Stimulated activated naive CD4-positive, alpha-beta T cell treated with Interleukin-2 at 50 U/mL for 16 hours (primary cell): ENCODE measurements around the gene ZGPAT.
"Not testable (repeated sequence)": the region's sequence is repeated elsewhere in the genome, so short reads cannot be mapped to it uniquely, and the experiment has no call there.

Source experiments
- DNase-seq: peaks from one replicate; lab custom pipeline; 2025; lab: John Stamatoyannopoulos, UW

ZGPAT gene

DNA sequence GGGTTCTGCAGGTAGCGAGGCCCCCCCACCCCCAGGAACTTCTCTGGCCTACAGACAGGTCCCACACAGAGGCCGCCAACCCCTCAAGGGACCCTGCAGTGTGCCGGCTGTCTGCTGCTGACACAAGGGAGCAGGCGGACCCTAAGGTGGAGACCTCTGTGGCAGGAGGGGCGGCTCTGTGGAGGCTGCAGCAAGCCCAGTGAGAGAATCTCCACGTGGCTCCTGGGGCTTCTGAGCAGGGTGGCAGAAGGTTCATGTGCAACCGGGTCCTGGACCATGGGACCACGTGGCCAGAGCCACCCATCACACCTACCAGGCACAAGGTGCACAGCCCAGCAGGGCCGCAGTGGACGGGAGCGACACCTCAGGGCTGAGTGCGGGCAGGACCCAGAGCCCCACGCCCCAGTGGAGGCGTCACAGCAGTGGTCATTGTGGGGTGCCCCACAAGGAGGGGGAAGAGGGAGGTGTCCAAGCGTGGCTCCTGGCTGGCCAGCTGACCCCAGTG lies 4.3 kb upstream of the ZGPAT start:
- no peak for DNase-seq

DNA sequence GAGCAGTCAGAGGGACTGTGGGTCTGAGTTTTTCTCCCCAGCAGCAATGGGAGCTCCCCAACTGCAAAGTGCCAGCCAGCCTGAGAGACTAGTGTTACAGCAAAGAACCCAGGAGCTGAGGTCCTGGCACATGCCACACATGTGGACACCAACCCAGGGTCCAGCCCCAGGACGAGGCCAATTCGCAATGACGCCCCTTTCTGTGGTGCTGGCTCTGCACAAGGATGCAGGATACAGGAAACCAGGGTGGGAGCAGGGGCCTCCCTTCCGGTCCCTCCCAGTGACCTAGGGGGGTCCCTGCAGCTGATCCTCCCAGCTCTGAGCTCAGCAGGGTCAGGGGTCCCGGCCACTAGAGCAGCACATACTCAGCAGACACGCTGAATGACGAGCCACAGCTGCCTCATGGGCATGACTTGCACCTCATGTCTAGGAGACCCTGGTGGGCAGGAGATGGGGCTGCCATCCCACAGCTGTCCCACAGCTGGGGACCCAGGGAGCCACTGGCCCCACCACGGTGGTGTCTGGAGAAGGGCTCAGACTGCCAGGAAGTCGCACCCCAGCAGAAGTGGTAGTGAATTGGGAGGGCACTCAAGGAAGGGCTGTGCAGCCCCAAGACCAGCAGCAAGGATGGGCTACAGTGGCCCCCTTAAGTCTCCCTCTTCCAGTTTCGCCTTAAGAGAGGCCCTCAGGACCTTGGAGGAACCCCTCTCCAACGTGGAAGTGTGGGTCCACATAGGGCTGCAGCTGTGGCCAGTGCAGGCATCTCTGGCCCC lies 3.7 kb upstream of the ZGPAT start:
- DNase-seq = no peak

DNA sequence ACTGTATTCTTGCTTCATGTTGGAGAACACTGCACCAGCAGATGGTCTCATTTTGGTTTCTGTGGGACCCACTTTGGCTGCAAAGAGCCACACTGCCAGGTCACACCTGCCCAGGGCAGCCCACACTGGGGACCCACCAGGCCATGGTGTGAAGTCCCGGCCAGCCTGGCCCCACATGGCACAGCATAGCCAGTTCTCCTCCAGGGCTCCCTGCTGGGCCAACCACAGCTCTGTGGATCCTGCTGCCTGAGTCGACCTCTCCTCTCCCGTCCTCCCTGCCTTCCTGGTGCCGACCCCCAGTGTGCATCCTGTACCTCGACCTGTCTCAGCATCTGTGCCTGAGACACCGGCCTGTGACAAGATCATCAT lies 3.1 kb upstream of the ZGPAT start:
- DNase-seq = no peak

DNA sequence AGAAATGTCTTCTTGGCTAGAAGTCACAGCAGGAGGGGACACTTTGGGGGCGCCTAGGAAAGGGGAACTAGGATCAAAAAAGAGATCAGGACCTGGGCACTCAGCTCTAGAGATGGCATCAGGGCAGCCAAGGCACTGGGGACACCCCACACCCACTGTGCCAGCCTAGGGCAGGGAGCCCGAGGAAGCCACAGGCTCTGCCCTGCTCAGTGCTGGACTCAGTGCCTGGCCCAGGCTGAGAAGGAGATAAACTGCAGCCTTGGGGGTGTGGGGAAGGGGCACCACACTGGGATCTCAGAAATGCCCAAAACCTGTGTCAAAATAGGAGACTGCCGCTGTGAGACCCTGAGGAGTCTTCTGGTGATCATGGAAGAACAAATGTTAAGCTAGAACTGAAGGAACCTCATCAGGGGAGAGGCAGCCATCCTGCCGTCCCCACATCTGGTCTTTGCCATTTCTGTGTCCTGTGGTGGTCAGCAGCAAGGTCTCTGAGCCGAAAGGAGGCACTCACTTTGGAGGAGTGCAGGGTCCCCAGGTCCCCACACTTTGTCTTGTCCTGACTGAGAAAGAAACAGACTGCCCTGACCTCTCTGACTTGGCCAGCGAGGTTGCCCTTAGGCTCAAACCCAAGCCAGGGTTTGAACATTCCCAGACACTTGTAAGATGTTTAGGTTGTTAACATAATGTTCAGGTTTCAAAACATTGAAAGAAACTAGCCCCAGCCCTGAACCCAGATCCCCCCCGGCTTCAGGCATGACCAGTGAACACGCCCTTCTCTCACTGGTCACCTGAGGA lies 2.4 kb upstream of the ZGPAT start:
- DNase-seq = no peak

DNA sequence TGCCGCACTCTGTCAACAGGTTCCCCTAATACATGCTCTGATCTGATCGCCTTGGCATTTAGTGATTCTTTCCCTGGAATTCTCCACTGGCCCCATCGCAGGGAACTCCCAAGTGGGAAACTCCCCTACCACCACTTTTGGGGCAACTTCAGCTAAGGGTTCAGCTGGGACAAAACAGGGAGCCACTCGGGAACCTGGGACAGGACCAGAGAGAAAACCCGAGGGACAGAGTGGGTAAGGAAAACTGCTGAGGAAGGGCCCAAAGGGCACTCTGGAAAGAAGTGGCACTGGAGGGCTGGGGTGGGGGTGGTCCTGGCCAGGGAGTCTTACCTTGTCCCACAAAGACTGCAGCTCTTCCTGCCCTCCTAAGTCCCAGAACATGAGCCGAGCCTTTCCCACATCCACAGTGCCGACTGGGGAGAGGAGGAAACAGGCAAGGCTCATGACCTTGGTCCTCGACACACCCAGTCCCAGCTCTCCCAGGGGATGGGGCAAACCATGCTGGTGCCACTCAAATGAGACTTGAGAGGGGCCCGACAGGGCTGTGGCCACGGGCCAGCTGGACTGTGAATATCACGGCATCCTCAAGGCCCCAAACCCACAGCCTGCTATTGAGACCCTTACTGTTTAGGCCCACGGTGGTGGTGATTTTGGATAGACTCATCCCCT lies 1.7 kb upstream of the ZGPAT start:
- no peak for DNase-seq

DNA sequence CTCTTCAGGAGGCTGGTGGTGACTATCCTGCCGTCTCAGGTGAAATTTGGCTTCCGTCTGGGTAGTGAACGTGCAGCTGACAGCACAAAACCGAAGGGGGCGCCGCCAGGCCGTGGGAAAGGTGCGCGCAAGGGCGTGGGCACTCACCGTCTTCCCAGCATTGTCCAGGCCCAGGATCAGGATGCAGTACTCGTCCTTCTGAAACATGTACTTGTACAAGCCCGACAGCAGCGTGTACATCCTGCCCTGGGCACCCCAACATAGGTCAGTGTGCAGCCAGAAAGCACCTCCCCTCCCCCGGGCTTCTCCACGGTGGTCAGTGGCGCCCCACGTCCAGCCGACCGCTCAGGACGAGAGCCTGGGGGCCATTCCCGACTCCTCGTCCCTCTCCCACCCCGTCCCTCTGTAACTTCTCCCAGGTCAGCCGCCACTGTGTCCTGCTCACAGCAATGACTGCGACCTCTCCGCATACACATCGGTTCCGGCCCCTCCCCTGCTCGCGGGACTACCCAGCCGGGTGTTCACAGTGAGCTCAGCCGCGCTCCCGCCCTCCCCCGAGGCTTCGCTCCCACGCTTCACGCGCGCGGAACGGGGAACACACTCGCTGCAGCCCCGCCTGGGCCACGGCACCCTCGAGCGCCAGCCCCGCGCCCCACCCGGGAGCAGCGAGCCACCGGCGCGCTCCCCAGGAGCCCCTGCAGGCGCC lies 834 bp upstream of the ZGPAT start:
- peak; percentile 63 for DNase-seq

DNA sequence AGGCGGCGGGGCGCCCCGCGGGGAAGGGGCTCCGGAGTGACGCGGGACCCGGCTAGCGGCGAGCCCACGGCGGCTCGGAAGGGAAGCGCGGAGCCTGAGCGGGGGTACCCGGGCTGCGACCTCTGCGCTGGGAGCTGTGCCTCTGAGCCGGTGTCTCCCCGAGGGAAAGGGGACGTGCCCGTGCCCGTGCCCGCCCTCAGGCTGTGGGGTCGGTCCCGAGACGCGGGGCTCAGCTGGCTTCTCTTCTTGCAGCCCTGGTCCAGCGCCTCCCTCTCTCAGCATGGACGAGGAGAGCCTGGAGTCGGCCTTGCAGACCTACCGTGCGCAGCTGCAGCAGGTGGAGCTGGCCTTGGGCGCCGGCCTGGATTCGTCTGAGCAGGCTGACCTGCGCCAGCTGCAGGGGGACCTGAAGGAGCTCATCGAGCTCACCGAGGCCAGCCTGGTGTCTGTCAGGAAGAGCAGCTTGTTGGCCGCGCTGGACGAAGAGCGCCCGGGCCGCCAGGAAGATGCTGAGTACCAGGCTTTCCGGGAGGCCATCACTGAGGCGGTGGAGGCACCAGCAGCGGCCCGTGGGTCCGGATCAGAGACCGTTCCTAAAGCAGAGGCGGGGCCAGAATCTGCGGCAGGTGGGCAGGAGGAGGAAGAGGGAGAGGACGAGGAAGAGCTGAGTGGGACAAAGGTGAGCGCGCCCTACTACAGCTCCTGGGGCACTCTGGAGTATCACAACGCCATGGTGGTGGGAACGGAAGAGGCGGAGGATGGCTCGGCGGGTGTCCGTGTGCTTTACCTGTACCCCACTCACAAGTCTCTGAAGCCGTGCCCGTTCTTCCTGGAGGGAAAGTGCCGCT lies 686 bp downstream of the ZGPAT start:
- DNase-seq = no peak

DNA sequence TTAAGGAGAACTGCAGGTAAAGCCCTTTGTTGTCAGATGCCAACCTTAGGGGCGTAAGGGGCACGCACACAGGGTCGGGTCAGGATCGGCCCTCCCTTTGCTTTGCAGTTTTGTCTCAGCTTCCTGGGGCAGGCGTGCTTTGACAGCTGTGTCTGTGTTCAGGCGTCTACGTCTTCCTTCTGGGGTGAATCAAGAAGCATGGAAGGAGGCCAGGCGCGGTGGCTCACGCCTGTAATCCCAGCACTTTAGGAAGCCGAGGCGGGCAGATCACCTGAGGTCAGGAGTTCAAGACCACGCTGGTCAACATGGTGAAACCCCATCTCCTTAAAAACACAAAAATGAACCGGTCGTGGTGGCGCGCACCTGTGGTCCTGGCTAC lies 1.3 kb downstream of the ZGPAT start:
- no peak for DNase-seq

DNA sequence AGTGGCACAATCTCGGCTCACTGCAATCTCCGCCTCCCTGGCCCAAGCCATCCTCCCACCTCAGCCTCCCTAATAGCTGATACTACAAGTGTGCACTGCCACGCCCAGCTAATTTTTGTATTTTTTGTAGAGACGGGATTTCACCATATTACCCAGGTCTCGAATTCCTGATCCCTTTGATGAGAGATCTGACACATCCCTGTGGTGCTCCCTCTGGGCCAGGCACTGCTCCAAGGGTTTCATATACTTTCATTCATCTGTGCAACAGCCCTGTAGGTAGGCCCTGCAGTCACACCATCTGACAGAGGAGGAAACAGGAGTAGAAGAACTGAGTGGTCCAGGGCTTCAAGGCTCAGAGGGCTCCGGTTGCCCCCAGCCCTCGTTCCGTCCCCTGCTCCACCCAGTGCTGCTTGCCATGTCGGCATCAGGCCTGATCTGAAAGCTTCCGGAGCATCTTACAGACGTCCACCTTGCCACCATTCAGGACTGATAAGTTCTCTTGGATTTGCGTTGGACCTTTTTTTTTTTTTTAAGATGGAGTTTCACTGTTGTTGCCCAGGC lies 3.3 kb downstream of the ZGPAT start:
- DNase-seq = no peak

DNA sequence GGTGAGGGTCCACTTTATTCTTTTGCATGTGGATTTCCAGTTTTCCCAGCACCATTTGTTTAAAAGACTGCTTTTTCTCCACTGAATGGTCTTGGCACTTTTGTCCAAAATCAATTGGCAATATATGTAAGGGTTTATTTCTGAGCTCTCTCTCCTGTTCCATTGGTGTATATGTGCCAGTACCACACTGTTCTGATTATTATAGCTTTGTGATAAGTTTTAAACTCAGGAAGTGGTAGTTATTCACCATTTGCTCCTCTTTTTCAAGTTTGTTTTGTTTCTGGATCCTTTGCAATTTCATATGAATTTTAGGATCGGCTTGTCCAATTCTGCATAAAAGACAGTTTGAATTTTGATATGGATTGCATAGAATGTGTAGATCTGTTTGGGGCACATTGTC lies 4.4 kb downstream of the ZGPAT start:
- no peak for DNase-seq

DNA sequence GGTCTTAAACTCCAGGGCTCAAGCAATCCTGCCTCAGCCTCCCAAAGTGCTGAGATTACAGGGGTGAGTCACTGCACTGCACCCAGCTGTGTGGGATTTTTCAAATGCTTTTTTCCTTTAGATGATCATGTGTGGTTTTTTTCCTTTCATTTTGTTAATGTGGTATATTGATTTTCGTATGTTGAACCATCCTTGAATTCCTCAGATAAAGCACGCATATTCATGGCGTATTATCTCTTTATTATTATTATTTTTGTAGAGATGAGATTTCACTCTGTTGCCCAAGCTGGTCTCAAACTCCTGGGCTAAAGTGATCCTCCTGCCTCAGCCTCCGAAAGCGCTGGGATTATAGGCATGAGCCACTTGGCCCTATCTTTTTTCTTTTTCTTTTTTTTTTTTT lies 7.0 kb downstream of the ZGPAT start:
- no peak for DNase-seq

DNA sequence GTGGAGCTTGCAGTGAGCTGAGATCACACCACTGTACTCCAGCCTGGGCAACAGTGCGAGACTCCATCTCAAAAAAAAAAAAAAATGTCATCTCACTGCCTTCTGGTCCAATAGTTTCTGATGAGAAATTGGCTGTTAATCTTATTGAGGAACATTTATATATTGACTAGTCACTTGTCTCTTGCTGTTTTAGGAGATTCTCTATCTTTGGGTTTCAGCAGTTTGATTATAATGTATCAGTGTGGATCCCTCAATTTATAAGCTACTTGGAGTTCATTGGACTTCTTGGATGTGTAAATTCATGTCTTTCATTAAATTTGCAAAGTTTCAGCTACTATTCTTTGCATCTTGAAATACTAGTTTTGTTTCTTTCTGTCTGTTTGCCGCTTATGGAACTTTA lies 11.2 kb downstream of the ZGPAT start:
- no peak for DNase-seq

DNA sequence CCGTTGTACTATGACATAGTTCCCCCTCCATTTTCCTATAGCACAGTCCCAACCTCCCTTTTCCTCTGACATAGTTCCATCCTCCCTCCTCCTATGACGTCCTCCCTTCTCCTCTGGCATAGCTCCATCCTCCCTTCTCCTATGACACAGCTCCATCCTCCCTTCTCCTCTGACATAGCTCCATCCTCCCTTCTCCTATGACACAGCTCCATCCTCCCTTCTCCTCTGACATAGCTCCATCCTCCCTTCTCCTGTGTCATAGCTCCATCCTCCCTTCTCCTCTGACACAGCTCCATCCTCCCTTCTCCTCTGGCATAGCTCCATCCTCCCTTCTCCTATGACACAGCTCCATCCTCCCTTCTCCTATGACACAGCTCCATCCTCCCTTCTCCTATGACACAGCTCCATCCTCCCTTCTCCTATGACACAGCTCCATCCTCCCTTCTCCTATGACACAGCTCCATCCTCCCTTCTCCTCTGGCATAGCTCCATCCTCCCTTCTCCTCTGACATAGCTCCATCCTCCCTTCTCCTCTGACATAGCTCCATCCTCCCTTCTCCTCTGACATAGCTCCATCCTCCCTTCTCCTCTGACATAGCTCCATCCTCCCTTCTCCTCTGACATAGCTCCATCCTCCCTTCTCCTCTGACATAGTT lies 15.3 kb downstream of the ZGPAT start:
- not testable (repeated sequence) for DNase-seq

DNA sequence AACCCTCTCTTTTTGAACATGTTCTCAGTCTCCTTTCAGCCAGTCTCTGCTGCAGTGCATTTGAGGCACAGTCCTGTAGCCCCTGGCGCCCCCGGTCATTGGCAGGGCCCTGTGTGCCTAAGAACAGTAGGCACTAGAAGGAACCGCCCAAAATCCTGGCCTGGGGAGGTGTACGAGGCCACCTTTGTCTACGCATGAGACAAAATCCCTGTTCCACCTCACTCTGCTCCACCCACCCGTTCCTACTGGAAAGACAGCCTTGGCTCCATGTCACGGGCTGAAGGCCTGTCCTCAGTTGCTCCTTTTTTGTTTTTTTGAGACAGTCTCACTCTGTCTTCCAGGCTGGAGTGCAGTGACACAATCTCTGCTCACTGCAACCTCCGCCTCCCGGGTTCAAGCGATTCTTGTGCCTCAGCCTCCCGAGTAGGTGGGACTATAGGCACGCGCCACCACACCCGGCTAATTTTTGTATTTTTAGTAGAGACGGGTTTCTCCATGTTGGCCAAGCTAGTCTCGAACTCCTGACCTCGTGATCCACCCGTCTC lies 22.4 kb downstream of the ZGPAT start:
- not testable (repeated sequence) for DNase-seq

DNA sequence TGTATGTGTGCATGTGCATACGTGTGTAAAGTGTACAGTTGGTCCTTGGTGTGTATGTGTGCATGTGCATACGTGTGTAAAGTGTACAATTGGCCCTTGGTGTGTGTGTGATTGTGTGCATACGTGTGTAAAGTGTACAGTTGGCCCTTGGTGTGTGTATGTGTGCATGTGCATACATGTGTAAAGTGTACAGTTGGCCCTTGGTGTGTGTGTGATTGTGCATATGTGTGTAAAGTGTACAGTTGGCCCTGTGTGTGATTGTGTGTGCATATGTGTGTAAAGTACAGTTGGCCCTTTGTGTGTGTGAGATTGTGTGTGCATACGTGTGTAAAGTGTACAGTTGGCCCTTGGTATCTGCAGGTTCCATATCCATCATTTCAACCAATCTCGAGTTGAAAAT lies 23.6 kb downstream of the ZGPAT start:
- DNase-seq = no peak

DNA sequence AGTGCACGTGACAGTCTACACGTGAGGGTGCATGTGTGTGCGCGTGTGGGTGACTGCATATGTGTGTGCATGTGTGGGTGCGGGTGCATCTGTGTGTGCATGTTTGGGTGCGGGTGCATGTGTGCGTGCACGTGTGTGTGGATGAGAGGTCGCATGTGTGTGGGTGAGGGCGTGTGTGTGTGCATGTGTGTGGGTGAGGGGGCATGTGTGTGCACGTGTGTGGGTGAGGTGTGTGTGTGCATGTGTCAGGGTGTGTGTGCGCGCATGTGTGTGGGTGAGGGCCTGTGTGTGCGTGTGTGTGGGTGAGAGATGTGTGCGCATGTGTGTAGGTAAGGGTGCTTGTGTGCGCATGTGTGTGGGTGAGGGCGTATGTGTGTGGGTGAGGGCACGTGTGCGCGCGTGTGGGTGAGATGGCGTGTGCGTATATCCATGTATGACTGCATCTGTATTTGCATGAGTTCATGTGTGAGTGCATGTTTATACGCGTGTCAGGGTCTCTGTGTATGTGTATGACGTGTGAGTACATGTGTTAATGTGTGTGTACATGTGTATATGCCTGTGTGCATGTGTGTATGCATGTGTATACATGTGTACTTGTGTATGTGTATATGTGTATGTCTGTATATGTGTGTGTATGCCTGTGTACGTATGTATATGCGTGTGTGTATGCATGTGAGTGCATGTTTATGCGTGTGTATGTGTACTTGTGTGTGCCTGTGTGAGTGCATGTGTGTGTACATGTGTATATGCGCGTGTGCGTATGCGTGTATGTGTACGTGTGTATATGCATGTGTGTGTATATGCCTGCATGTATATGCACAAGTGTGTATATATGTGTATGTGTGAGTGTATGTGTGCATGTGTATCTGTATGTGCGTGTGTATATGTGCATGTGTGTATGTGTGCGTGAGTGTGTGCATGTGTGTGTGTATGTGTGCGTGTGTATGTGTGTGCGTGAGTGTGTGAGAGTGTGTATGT lies 24.6 kb downstream of the ZGPAT start:
- DNase-seq = no peak

DNA sequence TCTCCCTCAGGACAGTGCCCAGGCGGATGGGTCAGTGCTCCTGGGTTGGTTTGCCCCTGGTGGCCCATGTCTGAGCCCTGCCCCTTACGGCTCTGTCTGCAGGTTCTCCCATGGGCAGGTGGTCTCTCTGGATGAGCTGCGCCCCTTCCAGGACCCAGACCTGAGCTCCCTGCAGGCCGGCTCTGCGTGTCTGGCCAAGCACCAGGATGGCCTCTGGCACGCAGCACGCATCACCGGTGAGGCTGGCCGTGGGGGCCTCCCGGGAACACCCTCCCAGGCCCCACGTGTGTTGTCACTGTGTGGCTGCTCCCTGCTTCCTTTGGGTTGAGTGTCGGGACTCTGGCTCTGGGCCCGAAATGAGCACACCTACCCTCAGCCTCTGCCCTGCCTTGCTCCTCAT lies 25.3 kb downstream of the ZGPAT start:
- DNase-seq = no peak

DNA sequence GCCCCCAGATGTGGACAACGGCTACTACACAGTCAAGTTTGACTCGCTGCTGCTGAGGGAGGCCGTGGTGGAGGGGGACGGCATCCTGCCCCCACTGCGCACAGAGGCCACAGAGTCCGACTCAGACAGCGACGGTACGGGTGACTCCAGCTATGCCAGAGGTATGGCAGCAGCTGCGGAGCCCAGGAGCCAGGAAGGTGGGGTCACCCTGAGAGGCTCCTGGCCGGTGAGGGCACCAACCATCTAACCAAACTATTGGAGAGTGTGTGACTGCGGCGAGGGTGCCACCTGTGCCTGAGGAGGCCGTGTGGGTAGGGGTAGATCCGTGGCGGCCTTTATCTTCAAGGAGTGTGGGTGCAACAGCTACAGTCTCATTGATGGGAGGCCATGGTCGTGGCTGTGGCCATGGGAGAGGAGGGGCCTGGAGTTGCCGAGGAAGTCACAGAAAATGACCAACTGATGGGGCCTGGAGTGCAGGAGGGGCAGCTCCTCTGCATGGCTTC lies 25.8 kb downstream of the ZGPAT start:
- DNase-seq = no peak
